Vagina (tissue), 2 donors: Measurements from ENCODE around the gene SLC22A23. TPM values are rescaled to one million over a fixed set of nuclear protein-coding genes. Genes with fewer than 3 reads are reported as not detected.

ENCODE experiments used
- DNase-seq, 2 donors: peaks; one replicate each; pipeline ENCODE4 v3.0.0-alpha.2; 2017; ENCODE audit errors: extremely low spot score in 2 of 2
- H3K27ac ChIP-seq: fragments of 200-600 bp; sonication (generic); one replicate; pipeline ENCODE4 v1.5.1; 2019
- H3K27me3 ChIP-seq: fragments of 200-600 bp; sonication (generic); one replicate; pipeline ENCODE4 v1.5.1; 2019
- H3K36me3 ChIP-seq, 2 donors: fragments of 200-600 bp; sonication (generic); one replicate each; pipeline ENCODE4 v1.5.1; 2017 to 2019
- H3K4me1 ChIP-seq: fragments of 200-600 bp; sonication (generic); one replicate; pipeline ENCODE4 v1.5.1; 2019
- H3K4me3 ChIP-seq, 2 donors: fragments of 200-600 bp; sonication (generic); 1 replicate in 1 of 2; 2 replicates in 1 of 2; pipeline ENCODE4 v1.5.1; 2016 to 2019
- H3K9me3 ChIP-seq: fragments of 200-600 bp; sonication (generic); one replicate; pipeline ENCODE4 v1.5.1; 2019
- CTCF ChIP-seq, 3 experiments: fragments of 450-650 bp in 2 of 3; fragments of 200-600 bp in 1 of 3; sonication (generic) in 1 of 3; IDR thresholded peaks; one replicate each; pipeline ENCODE4 v1.5.1; 2017 to 2019; ENCODE audit warnings: antibody characterized with exemption in 3 of 3, mild to moderate bottlenecking in 2 of 3, moderate library complexity in 2 of 3
- POLR2A ChIP-seq, 2 donors: fragments of 450-650 bp; IDR thresholded peaks; one replicate each; pipeline ENCODE4 v1.6.1; 2017; ENCODE audit warnings: antibody characterized with exemption in 2 of 2, mild to moderate bottlenecking in 2 of 2, moderate library complexity in 2 of 2
- POLR2AphosphoS5 ChIP-seq, 2 donors: sonication (generic); formaldehyde crosslinking; IDR thresholded peaks; one replicate each; pipeline ENCODE4 v1.9.0; 2017; ENCODE audit warnings: antibody characterized with exemption in 2 of 2, mild to moderate bottlenecking in 2 of 2, low read depth in 1 of 2; ENCODE audit not compliant: insufficient read depth in 1 of 2
- intact Hi-C: fragments of 100-400 bp; cut with DNase I; formaldehyde crosslinking; loops from one replicate; pipeline ENCODE4 v1.15.1; 2023
- total RNA-seq: library from RNA; depleted of rRNA; stranded (reverse); fragments of >200 nt; gene quantifications from one replicate; pipeline ENCODE4 v1.2.3, GENCODE V29; 2016

SLC22A23 gene
- total RNA-seq, 1 donor from 2014 or later = 40.5 TPM

GRCh38 chr6:3331494-3331893, 125.4 kb downstream of the SLC22A23 start:
- no peak for DNase-seq
- no peak overlapping the region for H3K27ac ChIP-seq
- H3K4me3 ChIP-seq = no peak overlapping the region
- intact Hi-C loops = no loop called here
- TF ChIP-seq POLR2A (IDR thresholded peaks at IDR 0.05) (no peak), CTCF (IDR thresholded peaks at IDR 0.05) (no peak), POLR2AphosphoS5 (IDR thresholded peaks at IDR 0.05; ENCODE audit: insufficient read depth in 1 of 2, low read depth in 1 of 2) (no peak)
- no peaks in the 10 kb centered on the region for H3K9me3 ChIP-seq
- H3K27me3 ChIP-seq = no peaks in the 10 kb centered on the region
- no peaks in the 10 kb centered on the region for H3K36me3 ChIP-seq
- peaks cover 13% of the 10 kb centered on the region for H3K4me1 ChIP-seq

- Histone ChIP-seq H3K4me3 (no peak overlapping the region), H3K36me3 (no peaks in the 10 kb centered on the region), H3K27me3 (no peaks in the 10 kb centered on the region), H3K27ac (no peak overlapping the region), H3K9me3 (no peaks in the 10 kb centered on the region), H3K4me1 (peaks cover 22% of the 10 kb centered on the region)
- TF ChIP-seq POLR2AphosphoS5 (IDR thresholded peaks at IDR 0.05; ENCODE audit: insufficient read depth in 1 of 2, low read depth in 1 of 2) = no peak
- no peak for TF ChIP-seq POLR2A (IDR thresholded peaks at IDR 0.05)
- no peak for TF ChIP-seq CTCF (IDR thresholded peaks at IDR 0.05)
- intact Hi-C loops = no loop called here
- DNase-seq = no peak
Observed at GRCh38 chr6:3330199-3330598, 126.7 kb downstream of the SLC22A23 start.

- Histone ChIP-seq H3K36me3 (no peaks in the 10 kb centered on the region), H3K4me1 (peaks cover 24% of the 10 kb centered on the region), H3K9me3 (no peaks in the 10 kb centered on the region), H3K4me3 (no peak overlapping the region), H3K27ac (no peak overlapping the region), H3K27me3 (no peaks in the 10 kb centered on the region)
- DNase-seq = no peak
- no peak for TF ChIP-seq POLR2A (IDR thresholded peaks at IDR 0.05)
- TF ChIP-seq POLR2AphosphoS5 (IDR thresholded peaks at IDR 0.05; ENCODE audit: insufficient read depth in 1 of 2, low read depth in 1 of 2) = no peak
- TF ChIP-seq CTCF (IDR thresholded peaks at IDR 0.05) = no peak
- intact Hi-C loops = no loop called here
Observed at GRCh38 chr6:3329393-3330051, 127.3 kb downstream of the SLC22A23 start.

- no peaks in the 10 kb centered on the region for H3K9me3 ChIP-seq
- no peak overlapping the region for H3K27ac ChIP-seq
- TF ChIP-seq POLR2AphosphoS5 (IDR thresholded peaks at IDR 0.05; ENCODE audit: insufficient read depth in 1 of 2, low read depth in 1 of 2) (no peak), POLR2A (IDR thresholded peaks at IDR 0.05) (no peak), CTCF (IDR thresholded peaks at IDR 0.05) (no peak)
- no peak for DNase-seq
- no peaks in the 10 kb centered on the region for H3K36me3 ChIP-seq
- H3K4me3 ChIP-seq = no peak overlapping the region
- peaks cover 23% of the 10 kb centered on the region for H3K4me1 ChIP-seq
- intact Hi-C loops = no loop called here
- H3K27me3 ChIP-seq = no peaks in the 10 kb centered on the region
Observed at GRCh38 chr6:3328796-3329195, 128.1 kb downstream of the SLC22A23 start.

- H3K27me3 ChIP-seq = no peaks in the 10 kb centered on the region
- H3K27ac ChIP-seq = no peak overlapping the region
- H3K4me1 ChIP-seq = peaks cover 23% of the 10 kb centered on the region
- H3K36me3 ChIP-seq = no peaks in the 10 kb centered on the region
- intact Hi-C loops = no loop called here
- no peak for DNase-seq
- TF ChIP-seq POLR2A (IDR thresholded peaks at IDR 0.05) = no peak
- TF ChIP-seq CTCF (IDR thresholded peaks at IDR 0.05) = no peak
- no peak for TF ChIP-seq POLR2AphosphoS5 (IDR thresholded peaks at IDR 0.05; ENCODE audit: insufficient read depth in 1 of 2, low read depth in 1 of 2)
- no peaks in the 10 kb centered on the region for H3K9me3 ChIP-seq
- no peak overlapping the region for H3K4me3 ChIP-seq
Observed at GRCh38 chr6:3328145-3328544, 128.7 kb downstream of the SLC22A23 start.
